HepG2 (cell line): ENCODE results near the gene TMCO4. TPM values are rescaled to one million over a fixed set of nuclear protein-coding genes. Genes with fewer than 3 reads are reported as not detected.

Experiments used
- ARNT ChIP-seq: fragments of 450-650 bp; IDR thresholded peaks from 2 replicates; pipeline ENCODE4 v1.6.1; 2017
- CENPX ChIP-seq: sonication (generic); formaldehyde crosslinking; IDR thresholded peaks from 2 replicates; pipeline ENCODE4 v1.9.0; 2021; ENCODE audit warnings: mild to moderate bottlenecking, missing genetic modification reagents, moderate library complexity
- HMG20B ChIP-seq: conservative IDR thresholded peaks from 2 replicates; pipeline ENCODE4 v1.6.1; 2016; ENCODE audit warnings: missing genetic modification reagents, missing compliant biosample characterization
- HNRNPK ChIP-seq: fragments of 200-400 bp; formaldehyde crosslinking; IDR thresholded peaks from 2 replicates; pipeline ENCODE4 v1.6.1; 2018; ENCODE audit warnings: low read length, low read depth, moderate library complexity, mild to moderate bottlenecking; ENCODE audit not compliant: poor library complexity, severe bottlenecking
- JARID2 ChIP-seq: sonication (generic); formaldehyde crosslinking; IDR thresholded peaks from 2 replicates; pipeline ENCODE4 v1.8.1; 2023; ENCODE audit warnings: missing genetic modification reagents, inconsistent platforms; ENCODE audit not compliant: insufficient replicate concordance
- PRMT3 ChIP-seq: sonication (generic); formaldehyde crosslinking; IDR thresholded peaks from 2 replicates; pipeline ENCODE4 v1.8.1; 2022; ENCODE audit warnings: low read depth, mild to moderate bottlenecking, moderate library complexity, missing genetic modification reagents, borderline replicate concordance
- SSRP1 ChIP-seq: IDR thresholded peaks from 2 replicates; pipeline ENCODE4 v1.6.1; 2016; ENCODE audit warnings: control low read depth
- TBX3 ChIP-seq: fragments of 450-650 bp; IDR thresholded peaks from 2 replicates; pipeline ENCODE4 v1.6.1; 2017; ENCODE audit warnings: antibody characterized with exemption, mild to moderate bottlenecking, inconsistent platforms, borderline replicate concordance
- XRCC5 ChIP-seq: fragments of 200-400 bp; formaldehyde crosslinking; optimal IDR thresholded peaks from 2 replicates; pipeline ENCODE3; 2017; ENCODE audit warnings: mild to moderate bottlenecking, low read length
- ZNF224 ChIP-seq: sonication (generic); formaldehyde crosslinking; IDR thresholded peaks from 2 replicates; pipeline ENCODE4 v1.5.0; 2020; ENCODE audit warnings: mild to moderate bottlenecking, missing genetic modification reagents
- ZSCAN25 ChIP-seq: sonication (generic); formaldehyde crosslinking; IDR thresholded peaks from 2 replicates; pipeline ENCODE4 v1.8.0; 2022; ENCODE audit warnings: mild to moderate bottlenecking, missing genetic modification reagents
- polyA plus RNA-seq, 8 experiments: library from polyadenylated mRNA; depleted of rRNA in 3 of 8; stranded (reverse) in 7 of 8; unstranded in 1 of 8; fragments of >200 nt; fragmentation: Illumina TruSeq in 4 of 8; extraction: Trizol in 4 of 8; gene quantifications; 2 replicates each; pipeline versions ENCODE4 v1.2.1 to v1.2.3, GENCODE V29; 2011 to 2016; ENCODE audit warnings: low read depth in 4 of 8, missing spikeins in 1 of 8, mixed read lengths in 1 of 8; ENCODE audit not compliant: insufficient read depth in 1 of 8
- total RNA-seq, 5 experiments: library from RNA; depleted of rRNA; stranded (reverse); fragments of >200 nt; fragmentation: Illumina TruSeq; extraction: Trizol; gene quantifications; 2 replicates each; pipeline ENCODE4 v1.2.3, GENCODE V29; 2016; ENCODE audit warnings: low read depth in 1 of 5
- TF ChIP-seq, protein P1 (sequence below): sonication (generic); formaldehyde crosslinking; IDR thresholded peaks from 2 replicates; pipeline ENCODE4 v1.5.1; 2020; ENCODE audit warnings: missing genetic modification reagents, mild to moderate bottlenecking, borderline replicate concordance
- TF ChIP-seq, protein P2 (sequence below): sonication (generic); formaldehyde crosslinking; IDR thresholded peaks from 2 replicates; pipeline ENCODE4 v1.5.1; 2020; ENCODE audit warnings: missing genetic modification reagents, mild to moderate bottlenecking, borderline replicate concordance
- TF ChIP-seq, protein P3 (sequence below): sonication (generic); formaldehyde crosslinking; IDR thresholded peaks from 2 replicates; pipeline ENCODE4 v1.4.0; 2020; ENCODE audit warnings: low read depth, mild to moderate bottlenecking, missing genetic modification reagents
- TF ChIP-seq, protein P4 (sequence below): IDR thresholded peaks from 2 replicates; pipeline ENCODE4 v1.6.1; 2016; ENCODE audit warnings: low read depth, missing genetic modification reagents, missing compliant biosample characterization

TMCO4 gene
- total and polyA plus RNA-seq, 2 of the 13 experiments (the other 11 are each of a cell fraction or from before 2014, with no cell fraction given) = 2.1 to 4.1 TPM

DNA sequence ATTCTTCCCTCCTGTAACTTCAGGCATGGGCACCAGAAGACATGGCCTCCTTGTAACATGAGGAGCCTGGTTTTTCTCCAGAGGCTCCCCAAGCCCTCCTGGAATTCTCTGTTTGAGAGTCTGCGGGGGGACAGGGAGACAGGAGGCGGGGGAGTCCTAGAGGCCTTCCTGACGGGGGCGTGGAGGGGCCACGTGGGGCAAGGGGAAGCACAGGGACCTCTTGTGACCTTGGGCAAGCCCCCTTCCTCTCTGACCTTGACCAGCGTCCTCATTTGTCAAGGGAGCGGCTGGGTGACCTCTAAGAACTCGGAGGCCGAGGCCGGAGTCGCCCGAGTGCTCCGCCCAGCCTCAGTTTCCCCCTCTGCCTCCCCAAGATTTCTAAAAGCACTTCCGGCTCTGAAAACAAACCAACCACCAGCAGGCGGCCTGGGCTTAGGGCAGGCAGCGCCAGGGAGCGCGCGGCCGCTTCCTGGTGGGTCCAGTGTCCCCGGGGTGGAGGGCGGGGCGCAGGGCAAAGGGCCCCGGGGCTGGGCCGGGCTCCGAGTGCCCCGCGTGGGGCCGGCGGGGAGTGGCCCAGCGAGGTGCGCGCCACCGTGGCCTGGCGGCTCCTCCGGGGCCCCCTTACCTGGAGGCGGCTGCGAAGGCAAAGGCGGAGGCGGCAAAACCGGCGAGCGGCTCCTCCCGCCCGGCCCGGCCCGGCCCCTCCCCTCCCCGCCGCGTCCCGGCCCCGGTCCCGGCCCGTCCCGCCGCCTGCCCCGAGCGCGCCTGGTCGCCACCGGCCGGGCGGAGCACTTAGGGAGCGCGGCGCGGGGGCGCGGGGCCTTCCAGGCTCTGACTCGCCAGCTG lies at the start of gene TMCO4 (continued):
- no peak for TF ChIP-seq HNRNPK
- TF ChIP-seq ZSCAN25 (CRISPR knock-in tag) = no peak
- peak; percentile 56 for TF ChIP-seq XRCC5
- no peak for TF ChIP-seq ARNT
- TF ChIP-seq, protein P1, sequence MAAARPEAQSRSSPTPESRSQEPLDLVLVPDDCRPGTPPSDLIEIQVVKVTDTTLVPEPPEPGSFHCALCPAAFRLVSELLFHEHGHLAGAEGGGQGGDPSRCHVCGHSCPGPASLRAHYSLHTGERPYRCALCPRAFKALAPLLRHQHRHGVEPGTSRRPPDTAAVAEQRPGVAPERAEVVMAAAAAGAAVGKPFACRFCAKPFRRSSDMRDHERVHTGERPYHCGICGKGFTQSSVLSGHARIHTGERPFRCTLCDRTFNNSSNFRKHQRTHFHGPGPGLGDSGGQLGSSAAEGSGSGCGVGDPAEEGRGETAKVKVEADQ (CRISPR knock-in tag) = no peak
- TF ChIP-seq HMG20B (CRISPR knock-in tag) = no peak
- TF ChIP-seq, protein P2, sequence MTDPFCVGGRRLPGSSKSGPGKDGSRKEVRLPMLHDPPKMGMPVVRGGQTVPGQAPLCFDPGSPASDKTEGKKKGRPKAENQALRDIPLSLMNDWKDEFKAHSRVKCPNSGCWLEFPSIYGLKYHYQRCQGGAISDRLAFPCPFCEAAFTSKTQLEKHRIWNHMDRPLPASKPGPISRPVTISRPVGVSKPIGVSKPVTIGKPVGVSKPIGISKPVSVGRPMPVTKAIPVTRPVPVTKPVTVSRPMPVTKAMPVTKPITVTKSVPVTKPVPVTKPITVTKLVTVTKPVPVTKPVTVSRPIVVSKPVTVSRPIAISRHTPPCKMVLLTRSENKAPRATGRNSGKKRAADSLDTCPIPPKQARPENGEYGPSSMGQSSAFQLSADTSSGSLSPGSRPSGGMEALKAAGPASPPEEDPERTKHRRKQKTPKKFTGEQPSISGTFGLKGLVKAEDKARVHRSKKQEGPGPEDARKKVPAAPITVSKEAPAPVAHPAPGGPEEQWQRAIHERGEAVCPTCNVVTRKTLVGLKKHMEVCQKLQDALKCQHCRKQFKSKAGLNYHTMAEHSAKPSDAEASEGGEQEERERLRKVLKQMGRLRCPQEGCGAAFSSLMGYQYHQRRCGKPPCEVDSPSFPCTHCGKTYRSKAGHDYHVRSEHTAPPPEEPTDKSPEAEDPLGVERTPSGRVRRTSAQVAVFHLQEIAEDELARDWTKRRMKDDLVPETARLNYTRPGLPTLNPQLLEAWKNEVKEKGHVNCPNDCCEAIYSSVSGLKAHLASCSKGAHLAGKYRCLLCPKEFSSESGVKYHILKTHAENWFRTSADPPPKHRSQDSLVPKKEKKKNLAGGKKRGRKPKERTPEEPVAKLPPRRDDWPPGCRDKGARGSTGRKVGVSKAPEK = no peak
- TF ChIP-seq, protein P3, sequence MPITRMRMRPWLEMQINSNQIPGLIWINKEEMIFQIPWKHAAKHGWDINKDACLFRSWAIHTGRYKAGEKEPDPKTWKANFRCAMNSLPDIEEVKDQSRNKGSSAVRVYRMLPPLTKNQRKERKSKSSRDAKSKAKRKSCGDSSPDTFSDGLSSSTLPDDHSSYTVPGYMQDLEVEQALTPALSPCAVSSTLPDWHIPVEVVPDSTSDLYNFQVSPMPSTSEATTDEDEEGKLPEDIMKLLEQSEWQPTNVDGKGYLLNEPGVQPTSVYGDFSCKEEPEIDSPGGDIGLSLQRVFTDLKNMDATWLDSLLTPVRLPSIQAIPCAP = no peak
- no peak for TF ChIP-seq TBX3
- 0 out of 2 replicates have a peak, but pooled peaks have one; percentile 42 for TF ChIP-seq PRMT3 (CRISPR knock-in tag)
- TF ChIP-seq, protein P4, sequence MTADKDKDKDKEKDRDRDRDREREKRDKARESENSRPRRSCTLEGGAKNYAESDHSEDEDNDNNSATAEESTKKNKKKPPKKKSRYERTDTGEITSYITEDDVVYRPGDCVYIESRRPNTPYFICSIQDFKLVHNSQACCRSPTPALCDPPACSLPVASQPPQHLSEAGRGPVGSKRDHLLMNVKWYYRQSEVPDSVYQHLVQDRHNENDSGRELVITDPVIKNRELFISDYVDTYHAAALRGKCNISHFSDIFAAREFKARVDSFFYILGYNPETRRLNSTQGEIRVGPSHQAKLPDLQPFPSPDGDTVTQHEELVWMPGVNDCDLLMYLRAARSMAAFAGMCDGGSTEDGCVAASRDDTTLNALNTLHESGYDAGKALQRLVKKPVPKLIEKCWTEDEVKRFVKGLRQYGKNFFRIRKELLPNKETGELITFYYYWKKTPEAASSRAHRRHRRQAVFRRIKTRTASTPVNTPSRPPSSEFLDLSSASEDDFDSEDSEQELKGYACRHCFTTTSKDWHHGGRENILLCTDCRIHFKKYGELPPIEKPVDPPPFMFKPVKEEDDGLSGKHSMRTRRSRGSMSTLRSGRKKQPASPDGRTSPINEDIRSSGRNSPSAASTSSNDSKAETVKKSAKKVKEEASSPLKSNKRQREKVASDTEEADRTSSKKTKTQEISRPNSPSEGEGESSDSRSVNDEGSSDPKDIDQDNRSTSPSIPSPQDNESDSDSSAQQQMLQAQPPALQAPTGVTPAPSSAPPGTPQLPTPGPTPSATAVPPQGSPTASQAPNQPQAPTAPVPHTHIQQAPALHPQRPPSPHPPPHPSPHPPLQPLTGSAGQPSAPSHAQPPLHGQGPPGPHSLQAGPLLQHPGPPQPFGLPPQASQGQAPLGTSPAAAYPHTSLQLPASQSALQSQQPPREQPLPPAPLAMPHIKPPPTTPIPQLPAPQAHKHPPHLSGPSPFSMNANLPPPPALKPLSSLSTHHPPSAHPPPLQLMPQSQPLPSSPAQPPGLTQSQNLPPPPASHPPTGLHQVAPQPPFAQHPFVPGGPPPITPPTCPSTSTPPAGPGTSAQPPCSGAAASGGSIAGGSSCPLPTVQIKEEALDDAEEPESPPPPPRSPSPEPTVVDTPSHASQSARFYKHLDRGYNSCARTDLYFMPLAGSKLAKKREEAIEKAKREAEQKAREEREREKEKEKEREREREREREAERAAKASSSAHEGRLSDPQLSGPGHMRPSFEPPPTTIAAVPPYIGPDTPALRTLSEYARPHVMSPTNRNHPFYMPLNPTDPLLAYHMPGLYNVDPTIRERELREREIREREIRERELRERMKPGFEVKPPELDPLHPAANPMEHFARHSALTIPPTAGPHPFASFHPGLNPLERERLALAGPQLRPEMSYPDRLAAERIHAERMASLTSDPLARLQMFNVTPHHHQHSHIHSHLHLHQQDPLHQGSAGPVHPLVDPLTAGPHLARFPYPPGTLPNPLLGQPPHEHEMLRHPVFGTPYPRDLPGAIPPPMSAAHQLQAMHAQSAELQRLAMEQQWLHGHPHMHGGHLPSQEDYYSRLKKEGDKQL (CRISPR knock-in tag) = no peak
- no peak for TF ChIP-seq CENPX (CRISPR knock-in tag)
- TF ChIP-seq JARID2 (CRISPR knock-in tag) = no peak
- TF ChIP-seq ZNF224 (CRISPR knock-in tag) = no peak
- no peak for TF ChIP-seq SSRP1 (CRISPR knock-in tag)
